PC-3 (cell line): ENCODE measurements around the gene OR5I1. TPM values are rescaled to one million over a fixed set of nuclear protein-coding genes. Genes with fewer than 3 reads are reported as not detected.

Experiments used
- ATAC-seq: fragments of 200-7000 bp; cut with Tn5 transposase; 2 replicates; pipeline ENCODE4 v1.9.1; 2020; ENCODE audit warnings: mild to moderate bottlenecking, moderate library complexity
- Bru-seq: library from RNA; stranded (reverse); fragments of 400-500 nt; gene quantifications from one replicate; lab custom pipeline; 2021; lab: Mats Ljungman, UMichigan
- BruChase-seq, 2 experiments: library from RNA; stranded (reverse); fragments of 400-500 nt; gene quantifications; one replicate each; lab custom pipeline; 2021; lab: Mats Ljungman, UMichigan
- BruUV-seq: library from RNA; stranded (reverse); fragments of 400-500 nt; replicated peaks from 2 replicates; lab custom pipeline; 2021; lab: Mats Ljungman, UMichigan
- CTCF ChIA-PET: fragments of 300-600 bp; sonication (Branson Sonifier 250); formaldehyde crosslinking; loops from one replicate; lab custom pipeline; 2022; ENCODE audit warnings: antibody characterized with exemption; lab: Charles Lee
- POLR2A ChIA-PET: fragments of 300-600 bp; sonication (Branson Sonifier 250); formaldehyde crosslinking; loops from one replicate; lab custom pipeline; 2022; ENCODE audit warnings: antibody characterized with exemption; ENCODE audit not compliant: unreplicated experiment; lab: Charles Lee
- DNase-seq: peaks from one replicate; pipeline ENCODE4 v3.0.0-alpha.2; 2015
- H2AFZ ChIP-seq: fragments of 300-600 bp; sonication (generic); 2 replicates; pipeline ENCODE4 v1.6.0; 2016; ENCODE audit warnings: antibody characterized with exemption, low read length
- H3F3A ChIP-seq: fragments of 300-600 bp; sonication (generic); one replicate; pipeline ENCODE4 v1.6.0; 2017; ENCODE audit warnings: antibody characterized with exemption, low read length, control low read depth, mild to moderate bottlenecking; ENCODE audit not compliant: unreplicated experiment
- H3K27ac ChIP-seq: fragments of 300-600 bp; sonication (generic); 2 replicates; pipeline ENCODE4 v1.5.1; 2016; ENCODE audit warnings: mild to moderate bottlenecking, low read length
- H3K27me3 ChIP-seq: fragments of 300-600 bp; sonication (generic); 2 replicates; pipeline ENCODE4 v1.6.1; 2016; ENCODE audit warnings: low read length, mixed read lengths
- H3K36me3 ChIP-seq: fragments of 300-600 bp; sonication (generic); 2 replicates; pipeline ENCODE4 v1.6.1; 2016; ENCODE audit warnings: low read depth, mixed run types, low read length, mixed read lengths
- H3K4me1 ChIP-seq: fragments of 300-600 bp; sonication (generic); 2 replicates; pipeline ENCODE4 v1.5.1; 2016; ENCODE audit warnings: low read length; ENCODE audit not compliant: insufficient read depth
- H3K4me2 ChIP-seq: fragments of 300-600 bp; sonication (generic); 2 replicates; pipeline ENCODE4 v1.6.0; 2016; ENCODE audit warnings: low read length
- H3K4me3 ChIP-seq: fragments of 300-600 bp; sonication (generic); 2 replicates; pipeline ENCODE4 v1.5.1; 2016; ENCODE audit warnings: mild to moderate bottlenecking, low read length, mixed read lengths
- H3K79me2 ChIP-seq: fragments of 300-600 bp; sonication (generic); 2 replicates; pipeline ENCODE4 v1.6.1; 2017; ENCODE audit warnings: low read length, mixed read lengths
- H3K9ac ChIP-seq: fragments of 300-600 bp; sonication (generic); 2 replicates; pipeline ENCODE4 v1.6.0; 2016; ENCODE audit warnings: mild to moderate bottlenecking, low read length
- H3K9me2 ChIP-seq: fragments of 300-600 bp; sonication (generic); replicated peaks from 2 replicates; pipeline ENCODE4 v1.6.1; 2016; ENCODE audit warnings: mixed run types, low read length, mixed read lengths
- H3K9me3 ChIP-seq: fragments of 300-600 bp; sonication (generic); 2 replicates; pipeline ENCODE4 v1.6.1; 2016; ENCODE audit warnings: low read length, mixed read lengths
- H4K20me1 ChIP-seq: fragments of 300-600 bp; sonication (generic); 2 replicates; pipeline ENCODE4 v1.6.1; 2016; ENCODE audit warnings: low read length, mixed read lengths
- EZH2 ChIP-seq: fragments of 300-600 bp; sonication (generic); IDR thresholded peaks from one replicate; pipeline ENCODE4 v1.6.1; 2017; ENCODE audit warnings: antibody characterized with exemption, mild to moderate bottlenecking, low read length; ENCODE audit not compliant: unreplicated experiment
- EZH2phosphoT487 ChIP-seq: fragments of 300-600 bp; sonication (generic); IDR thresholded peaks from 2 replicates; pipeline ENCODE4 v1.6.1; 2018; ENCODE audit warnings: mild to moderate bottlenecking, antibody characterized with exemption, low read length, borderline replicate concordance
- intact Hi-C: fragments of 100-400 bp; cut with micrococcal nuclease; formaldehyde crosslinking; loops from 2 replicates; pipeline ENCODE4 v1.9.0; 2023
- long read RNA-seq: library from polyadenylated mRNA; unstranded; transcript quantifications from one replicate; pipeline ENCODE4 v2.0.0, GENCODE V29; 2021; ENCODE audit not compliant: unreplicated experiment
- total RNA-seq: library from RNA; depleted of rRNA; stranded (reverse); fragments of >200 nt; gene quantifications from 2 replicates; pipeline ENCODE4 v1.2.3, GENCODE V29; 2014; rRNA removed
- TF ChIP-seq, protein P1 (sequence below): fragments of 300-600 bp; sonication (generic); conservative IDR thresholded peaks from 2 replicates; pipeline ENCODE4 v1.5.1; 2017; ENCODE audit warnings: antibody characterized with exemption, low read depth, mild to moderate bottlenecking, low read length

Gene OR5I1
- total RNA-seq (not detected in 2 replicates), Bru-seq, nascent RNA (not detected), BruChase-seq, experiment 1, labeled RNA remaining after a 6-hour chase (not detected), BruChase-seq, experiment 2, labeled RNA remaining after a 2-hour chase (not detected)
- long read RNA-seq, result 0 reads

DNA sequence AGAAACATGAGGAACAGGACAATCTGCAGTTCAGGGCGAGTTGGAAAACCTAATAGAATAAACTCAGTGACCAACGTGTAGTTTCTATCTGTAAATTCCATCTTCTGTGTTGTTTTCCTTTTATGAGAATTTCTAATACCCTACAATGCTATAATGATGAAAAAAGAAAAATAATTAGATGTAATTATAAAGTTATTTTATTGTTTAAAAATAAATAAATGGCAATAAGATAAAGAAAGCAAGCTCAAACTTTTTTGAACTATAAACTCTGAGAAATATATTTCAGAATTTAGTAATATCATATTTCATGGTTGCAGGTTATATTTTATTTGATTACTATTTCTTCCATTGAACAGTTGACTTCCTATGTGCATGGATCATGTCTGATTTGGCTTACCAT is at the start of gene OR5I1:
Gene OR5I1, minus strand, starts transcription at position 101 of the 400 bp plus-strand sequence. Its CDS starts 0 bp downstream, at position 101.
- Histone ChIP-seq H4K20me1 (no peaks in the 10 kb centered on the region), H3K4me2 (no peak within 1 kb of the TSS), H3K36me3 (no peaks in the 10 kb centered on the region), H3K9me3 (peaks cover 6% of the 10 kb centered on the region; the same call in 1 of the 2 replicates), H3F3A (no peaks in the 10 kb centered on the region), H3K79me2 (no peaks in the 10 kb centered on the region), H2AFZ (no peak within 1 kb of the TSS), H3K9me2 (no peaks in the 10 kb centered on the region), H3K27ac (no peak within 1 kb of the TSS), H3K9ac (no peak within 1 kb of the TSS), H3K4me3 (no peak within 1 kb of the TSS), H3K4me1 (no peaks in the 10 kb centered on the region), H3K27me3 (peaks cover 14% of the 10 kb centered on the region; the same call in 1 of the 2 replicates)
- no TSS peak for BruUV-seq
- CTCF ChIA-PET, result no interaction called here
- TF ChIP-seq EZH2 (no peak), EZH2phosphoT487 (no peak)
- TF ChIP-seq, protein P1, sequence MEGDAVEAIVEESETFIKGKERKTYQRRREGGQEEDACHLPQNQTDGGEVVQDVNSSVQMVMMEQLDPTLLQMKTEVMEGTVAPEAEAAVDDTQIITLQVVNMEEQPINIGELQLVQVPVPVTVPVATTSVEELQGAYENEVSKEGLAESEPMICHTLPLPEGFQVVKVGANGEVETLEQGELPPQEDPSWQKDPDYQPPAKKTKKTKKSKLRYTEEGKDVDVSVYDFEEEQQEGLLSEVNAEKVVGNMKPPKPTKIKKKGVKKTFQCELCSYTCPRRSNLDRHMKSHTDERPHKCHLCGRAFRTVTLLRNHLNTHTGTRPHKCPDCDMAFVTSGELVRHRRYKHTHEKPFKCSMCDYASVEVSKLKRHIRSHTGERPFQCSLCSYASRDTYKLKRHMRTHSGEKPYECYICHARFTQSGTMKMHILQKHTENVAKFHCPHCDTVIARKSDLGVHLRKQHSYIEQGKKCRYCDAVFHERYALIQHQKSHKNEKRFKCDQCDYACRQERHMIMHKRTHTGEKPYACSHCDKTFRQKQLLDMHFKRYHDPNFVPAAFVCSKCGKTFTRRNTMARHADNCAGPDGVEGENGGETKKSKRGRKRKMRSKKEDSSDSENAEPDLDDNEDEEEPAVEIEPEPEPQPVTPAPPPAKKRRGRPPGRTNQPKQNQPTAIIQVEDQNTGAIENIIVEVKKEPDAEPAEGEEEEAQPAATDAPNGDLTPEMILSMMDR, result no peak
- ATAC-seq (no peak), DNase-seq (no peak)
- POLR2A ChIA-PET, result no interaction called here
- intact Hi-C loops, result no loop called here

GRCh38 chr11:55970935-55971334 is 34.7 kb upstream of the OR5I1 start:
- Histone ChIP-seq H3F3A (no peaks in the 10 kb centered on the region), H3K4me1 (no peaks in the 10 kb centered on the region), H3K79me2 (no peaks in the 10 kb centered on the region), H3K27me3 (no peaks in the 10 kb centered on the region), H3K4me3 (no peak overlapping the region), H3K9me2 (no peaks in the 10 kb centered on the region), H3K9me3 (no peaks in the 10 kb centered on the region), H3K27ac (no peak overlapping the region), H3K9ac (no peak overlapping the region), H3K4me2 (no peak overlapping the region), H4K20me1 (no peaks in the 10 kb centered on the region), H2AFZ (no peak overlapping the region), H3K36me3 (no peaks in the 10 kb centered on the region)
- intact Hi-C loops, result no loop called here
- CTCF ChIA-PET, result no interaction called here
- ATAC-seq (no peak), DNase-seq (no peak)
- POLR2A ChIA-PET, result no interaction called here
- BruUV-seq, result no TSS peak
- TF ChIP-seq EZH2 (no peak), EZH2phosphoT487 (no peak)
- TF ChIP-seq, protein P1, result no peak

DNA sequence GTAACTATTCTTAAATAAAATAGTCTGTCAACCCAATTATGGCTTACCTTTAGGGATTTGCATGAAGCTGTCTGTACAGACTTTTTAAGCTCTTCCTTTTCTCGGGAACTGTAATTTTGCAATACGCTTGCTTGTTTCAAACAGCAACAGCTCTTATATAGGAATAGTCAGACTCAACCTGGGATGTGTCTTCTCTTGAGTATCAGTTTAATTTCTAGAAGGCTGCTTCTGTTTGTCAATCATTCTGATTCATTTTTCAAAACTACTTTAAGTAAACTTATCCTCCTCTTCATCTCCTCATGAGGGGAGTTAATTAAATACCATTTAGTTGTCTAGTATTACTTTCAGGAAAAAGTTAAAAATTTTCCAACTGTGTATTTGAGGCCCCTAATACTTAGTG is 33.6 kb upstream of the OR5I1 start, which contains the start of gene OR10AG1:
Gene OR10AG1, minus strand, starts transcription at position 101 of the 400 bp plus-strand sequence. Its CDS starts 38 bp downstream, at position 63.
- Histone ChIP-seq H3K27me3 (no peaks in the 10 kb centered on the region), H3K79me2 (no peaks in the 10 kb centered on the region), H3K9me2 (no peaks in the 10 kb centered on the region), H4K20me1 (no peaks in the 10 kb centered on the region), H3K9me3 (no peaks in the 10 kb centered on the region), H3K4me1 (no peaks in the 10 kb centered on the region), H3K27ac (no peak within 1 kb of the TSS), H3K4me3 (no peak within 1 kb of the TSS), H2AFZ (no peak within 1 kb of the TSS), H3K4me2 (no peak within 1 kb of the TSS), H3K36me3 (no peaks in the 10 kb centered on the region), H3F3A (no peaks in the 10 kb centered on the region), H3K9ac (no peak within 1 kb of the TSS)
- CTCF ChIA-PET, result no interaction called here
- BruUV-seq, result no TSS peak
- TF ChIP-seq, protein P1, result no peak
- no peak for TF ChIP-seq EZH2
- TF ChIP-seq EZH2phosphoT487, result no peak
- POLR2A ChIA-PET, result no interaction called here
- no peak for DNase-seq
- intact Hi-C loops, result no loop called here
- no peak for ATAC-seq
